Measurements from ENCODE around the gene UBR3.
"Not testable (repeated sequence)": the region's sequence is repeated elsewhere in the genome, so short reads cannot be mapped to it uniquely, and the experiment has no call there.

Gene UBR3

DNA sequence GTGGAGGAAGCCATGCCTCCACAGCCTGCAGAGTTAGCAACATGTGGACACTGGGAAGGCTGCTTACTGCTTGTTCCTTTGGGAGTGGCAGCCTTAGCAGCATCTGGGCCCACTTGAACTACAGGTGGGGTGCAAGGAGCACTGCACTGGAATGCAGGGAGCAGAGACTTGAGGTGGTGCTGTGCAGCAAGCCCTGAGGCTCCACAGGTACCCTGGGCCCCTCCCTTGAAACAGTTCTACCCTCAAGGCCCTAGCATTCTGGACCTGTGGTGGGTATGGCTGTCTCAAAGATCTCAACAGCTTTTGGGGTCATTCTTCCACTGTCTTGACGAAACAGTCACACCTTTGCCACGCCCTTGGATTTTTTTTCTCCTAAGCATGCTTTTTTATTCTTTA, 13.5 kb downstream of the UBR3 start:
- no peak for ATAC-seq
- Mint-ChIP-seq H3K36me3 (ENCODE audit: low read depth) (peaks cover 4% of the 10 kb centered on the region), H3K4me1 (peaks cover 13% of the 10 kb centered on the region), H3K27ac (no peak overlapping the region), H3K9me3 (no peaks in the 10 kb centered on the region), H3K4me3 (no peak overlapping the region), H3K27me3 (no peaks in the 10 kb centered on the region)
- no peak for DNase-seq

- not testable (repeated sequence) for DNase-seq; H3K9me3 Mint-ChIP-seq; H3K27me3 Mint-ChIP-seq; ATAC-seq; H3K4me3 Mint-ChIP-seq; H3K36me3 Mint-ChIP-seq (ENCODE audit: low read depth); H3K27ac Mint-ChIP-seq
- peaks cover 15% of the 10 kb centered on the region for H3K4me1 Mint-ChIP-seq
Observed at GRCh38 chr2:169841625-169842024, 14.4 kb downstream of the UBR3 start.

- ATAC-seq, result no peak
- Mint-ChIP-seq H3K36me3 (ENCODE audit: low read depth) (peaks cover 17% of the 10 kb centered on the region), H3K4me1 (peaks cover 21% of the 10 kb centered on the region), H3K9me3 (no peaks in the 10 kb centered on the region), H3K27ac (no peak overlapping the region), H3K4me3 (no peak overlapping the region), H3K27me3 (no peaks in the 10 kb centered on the region)
- DNase-seq, result no peak
Observed at GRCh38 chr2:169845016-169845415, 17.8 kb downstream of the UBR3 start.

DNA sequence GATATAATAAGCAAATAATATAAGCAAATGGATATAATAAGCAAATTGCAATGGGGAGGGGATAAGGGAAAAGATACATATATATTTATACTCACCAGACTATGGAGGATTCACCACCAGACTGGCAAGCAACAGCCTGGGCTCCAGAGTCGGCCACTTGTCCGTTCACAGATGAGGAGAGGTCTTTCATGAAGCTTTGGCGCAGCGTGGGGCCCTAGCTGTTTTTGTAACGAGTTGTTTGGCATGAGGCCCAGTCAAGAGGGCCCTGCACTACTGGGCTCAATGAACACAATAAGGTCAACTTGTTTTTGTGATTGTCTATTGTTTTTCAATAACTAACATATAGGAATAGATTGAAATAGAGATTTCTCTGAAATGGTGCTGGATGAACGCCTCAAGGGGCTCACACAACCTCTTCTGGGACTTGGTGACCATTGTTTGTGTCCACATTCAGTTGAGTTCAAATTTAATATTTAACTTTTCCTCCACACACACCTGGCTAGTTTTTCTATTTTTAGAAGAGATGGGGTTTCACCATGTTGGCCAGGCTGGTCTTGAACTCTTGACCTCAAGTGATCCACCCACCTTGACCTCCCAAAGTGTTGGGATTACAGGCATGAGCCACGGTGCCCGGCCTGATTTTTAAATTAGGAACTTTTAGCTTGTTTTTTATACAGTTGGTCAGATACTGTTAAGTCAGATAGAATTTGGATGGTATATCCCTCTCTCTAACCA, 21.9 kb downstream of the UBR3 start:
- not testable (repeated sequence) for H3K4me3 Mint-ChIP-seq, DNase-seq, ATAC-seq, H3K9me3 Mint-ChIP-seq, H3K27me3 Mint-ChIP-seq, H3K27ac Mint-ChIP-seq
- peaks cover 29% of the 10 kb centered on the region for H3K36me3 Mint-ChIP-seq (ENCODE audit: low read depth)
- peaks cover 30% of the 10 kb centered on the region for H3K4me1 Mint-ChIP-seq

- no peak overlapping the region for H3K27ac Mint-ChIP-seq
Observed at GRCh38 chr2:169849710-169850109, 22.5 kb downstream of the UBR3 start.

DNA sequence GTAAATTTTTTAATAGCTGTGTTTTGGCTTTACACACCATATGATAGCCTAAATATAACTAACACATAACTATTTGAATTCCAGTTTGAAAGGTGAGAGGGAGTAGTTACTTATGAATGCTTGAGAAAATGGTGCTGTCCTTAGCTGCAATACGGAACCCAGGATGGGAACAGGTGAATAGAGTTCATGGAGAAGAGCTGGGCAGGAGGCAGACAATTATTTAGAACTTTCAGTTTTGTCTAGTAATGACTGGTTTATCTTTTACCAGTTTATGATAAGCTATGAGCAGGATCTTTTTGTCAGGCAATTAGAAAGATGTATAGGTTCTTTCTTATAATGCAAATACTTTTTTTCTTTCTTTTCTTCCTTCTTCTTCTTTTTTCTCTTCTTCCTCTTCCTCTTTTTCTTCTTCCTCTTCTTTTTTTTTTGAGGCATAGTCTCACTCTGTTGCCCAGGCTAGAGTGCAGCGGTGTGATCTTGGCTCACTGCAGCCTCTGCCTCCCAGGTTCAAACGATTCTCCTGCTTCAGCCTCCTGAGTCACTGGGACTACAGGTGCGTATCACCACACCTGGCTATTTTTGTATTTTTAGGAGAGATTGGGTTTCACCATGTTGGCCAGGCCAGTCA, 25.9 kb downstream of the UBR3 start:
- no peak for ATAC-seq

More at GRCh38 chr2:169849710-169850109, 22.5 kb downstream of the UBR3 start:
- peaks cover 29% of the 10 kb centered on the region for H3K36me3 Mint-ChIP-seq (ENCODE audit: low read depth)
- H3K9me3 Mint-ChIP-seq, result no peaks in the 10 kb centered on the region
- no peak overlapping the region for H3K4me3 Mint-ChIP-seq
- no peak for DNase-seq
- H3K4me1 Mint-ChIP-seq, result peaks cover 30% of the 10 kb centered on the region
- no peaks in the 10 kb centered on the region for H3K27me3 Mint-ChIP-seq
- no peak for ATAC-seq

DNA sequence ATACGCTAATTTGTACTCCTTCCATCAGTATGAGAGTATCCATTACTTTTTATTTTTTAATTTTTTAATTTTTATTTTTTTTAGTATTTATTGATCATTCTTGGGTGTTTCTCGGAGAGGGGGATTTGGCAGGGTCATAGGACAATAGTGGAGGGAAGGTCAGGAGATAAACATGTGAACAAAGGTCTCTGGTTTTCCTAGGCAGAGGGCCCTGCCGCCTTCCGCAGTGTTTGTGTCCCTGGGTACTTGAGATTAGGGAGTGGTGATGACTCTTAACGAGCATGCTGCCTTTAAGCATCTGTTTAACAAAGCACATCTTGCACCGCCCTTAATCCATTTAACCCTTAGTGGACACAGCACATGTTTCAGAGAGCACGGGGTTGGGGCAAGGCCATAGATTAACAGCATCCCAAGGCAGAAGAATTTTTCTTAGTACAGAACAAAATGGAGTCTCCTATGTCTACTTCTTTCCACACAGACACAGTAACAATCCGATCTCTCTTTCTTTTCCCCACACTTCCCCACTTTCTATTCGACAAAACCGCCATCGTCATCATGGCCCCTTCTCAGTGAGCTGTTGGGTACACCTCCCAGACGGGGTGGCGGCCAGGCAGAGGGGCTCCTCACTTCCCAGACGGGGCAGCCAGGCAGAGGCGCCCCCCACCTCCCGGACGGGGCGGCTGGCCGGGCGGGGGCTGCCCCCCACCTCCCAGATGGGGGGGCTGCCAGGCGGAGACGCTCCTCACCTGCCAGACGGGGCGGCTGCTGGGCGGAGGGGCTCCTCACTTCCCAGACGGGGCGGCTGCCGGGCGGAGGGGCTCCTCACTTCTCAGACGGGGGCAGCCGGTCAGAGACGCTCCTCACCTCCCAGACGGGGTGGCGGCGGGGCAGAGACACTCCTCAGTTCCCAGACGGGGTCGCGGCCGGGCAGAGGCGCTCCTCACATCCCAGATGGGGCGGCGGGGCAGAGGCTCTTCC, 28.3 kb downstream of the UBR3 start:
- H3K9me3 Mint-ChIP-seq, H3K4me3 Mint-ChIP-seq, H3K4me1 Mint-ChIP-seq, H3K27me3 Mint-ChIP-seq, H3K27ac Mint-ChIP-seq, DNase-seq, ATAC-seq: not testable (repeated sequence)
- H3K36me3 Mint-ChIP-seq (ENCODE audit: low read depth), result peaks cover 16% of the 10 kb centered on the region

More for the DNA sequence above, 25.9 kb downstream of the UBR3 start:
- Mint-ChIP-seq H3K27me3 (no peaks in the 10 kb centered on the region), H3K36me3 (ENCODE audit: low read depth) (peaks cover 31% of the 10 kb centered on the region), H3K4me1 (peaks cover 18% of the 10 kb centered on the region), H3K9me3 (no peaks in the 10 kb centered on the region), H3K4me3 (no peak overlapping the region), H3K27ac (no peak overlapping the region)
- no peak for DNase-seq

DNA sequence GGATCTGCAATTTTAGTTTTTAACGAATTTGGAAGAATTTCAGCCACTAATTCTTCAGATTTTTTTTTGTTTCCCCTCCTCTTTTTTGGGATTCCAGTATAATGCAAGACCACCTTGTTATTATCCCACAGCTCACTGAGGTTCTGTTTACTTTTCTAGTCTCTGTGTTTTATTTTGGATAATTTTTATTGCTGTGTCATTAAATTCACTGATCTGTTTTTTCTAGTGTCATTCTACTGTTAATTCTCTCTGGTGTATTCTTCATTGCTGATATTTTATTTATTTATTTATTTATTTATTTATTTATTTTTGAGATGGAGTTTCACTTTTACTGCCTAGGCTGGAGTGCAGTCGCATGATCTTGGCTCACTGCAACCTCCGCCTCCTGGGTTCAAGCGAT, 32.2 kb downstream of the UBR3 start:
- Mint-ChIP-seq H3K9me3 (no peaks in the 10 kb centered on the region), H3K4me3 (no peak overlapping the region), H3K27ac (no peak overlapping the region), H3K4me1 (peaks cover 10% of the 10 kb centered on the region), H3K27me3 (no peaks in the 10 kb centered on the region), H3K36me3 (ENCODE audit: low read depth) (peaks cover 5% of the 10 kb centered on the region)
- DNase-seq (no peak), ATAC-seq (no peak)

GRCh38 chr2:169860149-169860548, 32.9 kb downstream of the UBR3 start:
- Mint-ChIP-seq H3K9me3 (no peaks in the 10 kb centered on the region), H3K27me3 (no peaks in the 10 kb centered on the region), H3K4me3 (no peak overlapping the region), H3K27ac (no peak overlapping the region), H3K4me1 (peaks cover 10% of the 10 kb centered on the region), H3K36me3 (ENCODE audit: low read depth) (peaks cover 5% of the 10 kb centered on the region)
- ATAC-seq (no peak), DNase-seq (no peak)

DNA sequence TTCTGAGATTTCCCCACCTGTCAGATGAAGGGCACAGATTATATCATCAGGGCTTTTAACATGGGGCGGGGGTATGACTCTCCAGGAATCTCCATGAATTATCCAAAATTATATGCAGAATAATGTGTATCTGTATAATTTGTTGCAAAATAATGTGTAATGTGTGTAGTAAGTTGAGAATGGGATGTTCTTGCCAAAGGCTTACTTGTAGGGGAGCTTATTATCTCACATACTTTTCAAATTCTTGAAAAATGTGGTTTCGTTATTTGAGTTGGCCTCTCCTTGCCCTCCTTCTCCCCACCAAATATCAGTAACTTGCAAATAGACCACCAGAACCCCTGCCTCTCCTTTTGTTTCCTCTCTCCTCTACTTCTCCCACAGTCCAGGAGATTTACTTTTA, 35.6 kb downstream of the UBR3 start:
- ATAC-seq (no peak), DNase-seq (no peak)
- Mint-ChIP-seq H3K4me1 (peaks cover 14% of the 10 kb centered on the region), H3K27ac (no peak overlapping the region), H3K9me3 (no peaks in the 10 kb centered on the region), H3K4me3 (no peak overlapping the region), H3K27me3 (no peaks in the 10 kb centered on the region), H3K36me3 (ENCODE audit: low read depth) (peaks cover 3% of the 10 kb centered on the region)

DNA sequence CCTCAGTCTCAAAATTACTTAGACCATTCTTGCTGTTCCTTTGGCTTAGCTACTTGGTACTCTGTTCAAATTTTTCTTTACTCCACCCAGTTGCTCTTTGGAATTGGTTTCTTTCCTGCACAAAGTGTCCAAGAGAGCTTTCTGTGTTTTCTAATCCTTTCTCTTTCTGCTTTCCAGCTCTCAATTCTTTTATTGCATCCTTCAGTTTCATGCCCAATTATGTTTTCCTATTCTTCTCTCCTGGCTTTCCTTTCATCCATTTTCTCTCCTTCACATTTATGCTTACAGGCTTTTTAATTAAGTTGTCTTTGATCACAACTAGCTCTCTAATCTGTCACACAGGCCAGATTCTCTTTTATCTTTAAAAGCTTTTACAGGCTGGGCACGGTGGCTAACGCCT, 38.2 kb downstream of the UBR3 start:
- H3K4me3 Mint-ChIP-seq, result no peak overlapping the region
- H3K27me3 Mint-ChIP-seq, result no peaks in the 10 kb centered on the region
- H3K36me3 Mint-ChIP-seq (ENCODE audit: low read depth), result peaks cover 3% of the 10 kb centered on the region
- ATAC-seq (no peak), DNase-seq (no peak)
- H3K4me1 Mint-ChIP-seq, result peaks cover 19% of the 10 kb centered on the region
- H3K27ac Mint-ChIP-seq, result no peak overlapping the region
- no peaks in the 10 kb centered on the region for H3K9me3 Mint-ChIP-seq

- not testable (repeated sequence) for H3K36me3 Mint-ChIP-seq (ENCODE audit: low read depth); H3K4me3 Mint-ChIP-seq; H3K9me3 Mint-ChIP-seq; DNase-seq; H3K27me3 Mint-ChIP-seq; H3K27ac Mint-ChIP-seq; ATAC-seq
- H3K4me1 Mint-ChIP-seq, result peaks cover 21% of the 10 kb centered on the region
Observed at GRCh38 chr2:169866230-169866629, 39.0 kb downstream of the UBR3 start.

DNA sequence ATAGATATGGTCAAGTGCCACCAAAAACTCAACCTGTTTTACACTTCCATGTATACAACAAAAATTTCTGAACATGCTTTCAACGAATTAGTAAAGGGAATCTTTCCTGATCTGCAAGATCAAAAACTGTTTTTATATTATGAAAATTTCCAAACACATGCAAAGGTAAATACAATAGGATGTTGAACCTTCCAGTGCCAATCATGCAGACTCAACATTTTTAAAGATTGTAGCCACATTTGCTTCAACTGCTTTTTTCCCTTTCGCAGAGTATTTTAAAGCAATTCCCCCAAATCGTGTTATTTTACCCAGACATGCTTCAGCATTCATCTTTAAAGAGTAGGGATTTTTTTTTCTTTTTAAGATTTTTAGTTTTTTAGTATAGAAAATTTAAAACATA, 40.3 kb downstream of the UBR3 start:
- Mint-ChIP-seq H3K4me3 (no peak overlapping the region), H3K27me3 (no peaks in the 10 kb centered on the region), H3K4me1 (peaks cover 15% of the 10 kb centered on the region), H3K9me3 (no peaks in the 10 kb centered on the region), H3K27ac (no peak overlapping the region), H3K36me3 (ENCODE audit: low read depth) (no peaks in the 10 kb centered on the region)
- DNase-seq, result no peak
- ATAC-seq, result no peak

DNA sequence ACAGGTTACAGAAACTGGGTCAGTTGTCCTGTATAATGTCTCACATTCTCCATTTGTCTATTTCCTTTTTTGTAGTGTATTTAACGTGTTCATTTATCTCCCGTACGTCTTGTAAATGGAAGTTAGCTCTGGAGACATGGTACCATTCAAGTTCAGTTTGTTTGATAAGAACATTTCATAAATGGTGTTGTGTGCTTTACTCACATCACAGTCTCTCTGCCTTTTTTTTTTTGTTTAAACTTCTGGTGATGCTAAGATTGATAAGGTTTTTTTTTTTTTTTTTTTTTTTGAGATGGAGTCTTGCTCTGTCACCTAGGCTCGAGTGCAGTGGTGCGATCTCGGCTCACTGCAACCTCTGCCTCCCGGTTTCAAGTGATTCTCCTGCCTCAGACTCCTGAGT, 41.7 kb downstream of the UBR3 start:
- no peak for DNase-seq

More for the DNA sequence above, 41.7 kb downstream of the UBR3 start:
- Mint-ChIP-seq H3K27me3 (no peaks in the 10 kb centered on the region), H3K4me1 (peaks cover 10% of the 10 kb centered on the region), H3K4me3 (no peak overlapping the region), H3K36me3 (ENCODE audit: low read depth) (no peaks in the 10 kb centered on the region), H3K27ac (no peak overlapping the region), H3K9me3 (no peaks in the 10 kb centered on the region)
- ATAC-seq, result no peak

Data from activated naive CD8-positive, alpha-beta T cell treated with anti-CD3 and anti-CD28 coated beads, Interleukin-2, amount 50 U/mL, for 24 hours (primary cell).